ENCODE results near the gene SETX. TPM values are rescaled to one million over a fixed set of nuclear protein-coding genes. Genes with fewer than 3 reads are reported as not detected.

Gene SETX
- total and polyA plus RNA-seq, 5 donors, result 15.1 to 33.1 (median 30.1) TPM

- WGBS, result 45% methylated on average over 3 of the region's 3 CpGs
- intact Hi-C loops (cut with DNase I), result loop anchor here in 2 of 4 donors (5.0 kb wide), 3 partner anchors 67 to 477 kb away; no protein-coding TSS in a partner anchor
Observed at GRCh38 chr9:132239518-132239917, 115.3 kb downstream of the SETX start.

GRCh38 chr9:132238992-132239391, 115.8 kb downstream of the SETX start:
- 58% methylated on average over 19 of the region's 19 CpGs for WGBS
- ATAC-seq, result no peak
- no peak for DNase-seq
- H3K27me3 ChIP-seq (ENCODE audit: control insufficient read depth, insufficient read depth), result no peaks in the 10 kb centered on the region
- intact Hi-C loops (cut with DNase I), result loop anchor here in 2 of 4 donors (5.0 kb wide), 3 partner anchors 67 to 477 kb away; no protein-coding TSS in a partner anchor
- H3K9me3 ChIP-seq (ENCODE audit: control insufficient read depth, low read length), result no peaks in the 10 kb centered on the region
- H3K27ac ChIP-seq (ENCODE audit: low read length), result no peak overlapping the region
- H3K4me3 ChIP-seq (ENCODE audit: low read length), result no peak overlapping the region
- no peaks in the 10 kb centered on the region for H3K4me1 ChIP-seq (ENCODE audit: control insufficient read depth, insufficient read depth, low read length)

More at GRCh38 chr9:132239518-132239917, 115.3 kb downstream of the SETX start:
- Histone ChIP-seq H3K4me3 (ENCODE audit: low read length) (no peak overlapping the region), H3K9me3 (ENCODE audit: control insufficient read depth, low read length) (no peaks in the 10 kb centered on the region), H3K4me1 (ENCODE audit: control insufficient read depth, insufficient read depth, low read length) (no peaks in the 10 kb centered on the region), H3K27ac (ENCODE audit: low read length) (no peak overlapping the region), H3K27me3 (ENCODE audit: control insufficient read depth, insufficient read depth) (no peaks in the 10 kb centered on the region)
- ATAC-seq (no peak), DNase-seq (no peak)

GRCh38 chr9:132238026-132238972, 116.5 kb downstream of the SETX start:
- H3K27me3 ChIP-seq (ENCODE audit: control insufficient read depth, insufficient read depth), result no peaks in the 10 kb centered on the region
- no peaks in the 10 kb centered on the region for H3K4me1 ChIP-seq (ENCODE audit: control insufficient read depth, insufficient read depth, low read length)
- 82% methylated on average over 22 of the region's 22 CpGs for WGBS
- H3K9me3 ChIP-seq (ENCODE audit: control insufficient read depth, low read length), result no peaks in the 10 kb centered on the region
- ATAC-seq (no peak), DNase-seq (no peak)
- no peak overlapping the region for H3K27ac ChIP-seq (ENCODE audit: low read length)
- intact Hi-C loops (cut with DNase I), result loop anchor here in 2 of 4 donors (5.0 kb wide), 3 partner anchors 66 to 476 kb away; no protein-coding TSS in a partner anchor
- no peak overlapping the region for H3K4me3 ChIP-seq (ENCODE audit: low read length)

- H3K4me1 ChIP-seq (ENCODE audit: control insufficient read depth, insufficient read depth, low read length), result no peaks in the 10 kb centered on the region
- no peak overlapping the region for H3K4me3 ChIP-seq (ENCODE audit: low read length)
- no peak overlapping the region for H3K27ac ChIP-seq (ENCODE audit: low read length)
- DNase-seq (no peak), ATAC-seq (no peak)
- H3K27me3 ChIP-seq (ENCODE audit: control insufficient read depth, insufficient read depth), result no peaks in the 10 kb centered on the region
- intact Hi-C loops (cut with DNase I), result loop anchor here in 2 of 4 donors (5.0 kb wide), 3 partner anchors 65 to 475 kb away; no protein-coding TSS in a partner anchor
- WGBS, result 63% methylated on average over 9 of the region's 9 CpGs
- no peaks in the 10 kb centered on the region for H3K9me3 ChIP-seq (ENCODE audit: control insufficient read depth, low read length)
Observed at GRCh38 chr9:132237481-132237880, 117.3 kb downstream of the SETX start.

GRCh38 chr9:132236662-132237311, 118.0 kb downstream of the SETX start:
- no peak for DNase-seq
- Histone ChIP-seq H3K27me3 (ENCODE audit: control insufficient read depth, insufficient read depth) (no peaks in the 10 kb centered on the region), H3K27ac (ENCODE audit: low read length) (no peak overlapping the region), H3K9me3 (ENCODE audit: control insufficient read depth, low read length) (no peaks in the 10 kb centered on the region), H3K4me3 (ENCODE audit: low read length) (no peak overlapping the region), H3K4me1 (ENCODE audit: control insufficient read depth, insufficient read depth, low read length) (no peaks in the 10 kb centered on the region)
- 43% methylated on average over 18 of the region's 18 CpGs for WGBS
- ATAC-seq, result no peak
- intact Hi-C loops (cut with DNase I), result loop anchor here in 2 of 4 donors (5.0 kb wide), 3 partner anchors 64 to 474 kb away; no protein-coding TSS in a partner anchor

DNA sequence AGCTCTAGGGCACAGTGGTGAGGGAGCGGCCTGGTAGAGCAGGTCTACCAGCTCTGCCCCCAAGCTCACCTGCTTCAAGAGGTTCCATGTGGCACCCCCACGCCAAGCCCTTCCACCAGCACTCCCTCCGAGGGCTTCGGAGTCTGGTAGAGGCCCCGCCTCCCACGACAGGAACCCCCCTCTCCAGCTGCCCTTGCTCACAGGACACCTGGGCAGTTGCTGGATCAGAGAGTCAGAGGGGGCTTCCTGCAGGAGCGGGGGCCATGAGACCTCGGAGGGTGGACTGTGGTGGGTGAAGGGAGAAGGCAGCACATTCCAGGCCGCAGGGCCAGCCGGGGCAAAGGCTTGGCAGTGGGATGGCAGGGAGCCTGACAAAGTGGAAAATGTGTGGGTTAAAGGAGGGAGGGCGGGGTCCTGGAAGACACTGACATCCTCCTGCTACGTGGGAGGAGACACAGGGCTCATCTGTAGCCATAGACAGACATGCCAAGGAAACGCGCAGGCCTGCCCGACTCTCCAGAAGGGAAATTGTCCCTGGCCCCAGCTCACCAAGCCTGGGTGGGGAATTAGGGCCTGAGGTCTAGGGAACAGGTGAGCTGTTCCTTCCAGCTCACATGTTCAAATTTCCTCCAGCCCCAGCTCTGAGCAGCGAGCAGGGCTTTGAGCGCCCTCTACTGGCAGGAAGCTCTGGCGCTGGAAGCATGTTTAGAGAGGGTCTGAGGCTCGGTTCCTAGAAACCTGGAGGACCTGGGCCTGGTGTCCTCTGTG, 118.7 kb downstream of the SETX start:
- peaks cover 2% of the 10 kb centered on the region for H3K4me1 ChIP-seq (ENCODE audit: control insufficient read depth, insufficient read depth, low read length)
- no peaks in the 10 kb centered on the region for H3K9me3 ChIP-seq (ENCODE audit: control insufficient read depth, low read length)
- intact Hi-C loops (cut with DNase I), result loop anchor here in 2 of 4 donors (5.0 kb wide), 3 partner anchors 64 to 474 kb away; no protein-coding TSS in a partner anchor
- ATAC-seq (no peak), DNase-seq (peak; percentile 75 to 91 (median 89))
- H3K27ac ChIP-seq (ENCODE audit: low read length), result no peak overlapping the region
- no peaks in the 10 kb centered on the region for H3K27me3 ChIP-seq (ENCODE audit: control insufficient read depth, insufficient read depth)
- no peak overlapping the region for H3K4me3 ChIP-seq (ENCODE audit: low read length)
- 42% methylated on average over 19 of the region's 19 CpGs for WGBS

GRCh38 chr9:132235125-132235524, 119.7 kb downstream of the SETX start:
- Histone ChIP-seq H3K9me3 (ENCODE audit: control insufficient read depth, low read length) (no peaks in the 10 kb centered on the region), H3K27me3 (ENCODE audit: control insufficient read depth, insufficient read depth) (no peaks in the 10 kb centered on the region), H3K4me1 (ENCODE audit: control insufficient read depth, insufficient read depth, low read length) (peaks cover 2% of the 10 kb centered on the region), H3K4me3 (ENCODE audit: low read length) (no peak overlapping the region), H3K27ac (ENCODE audit: low read length) (no peak overlapping the region)
- intact Hi-C loops (cut with DNase I), result loop anchor here in 2 of 4 donors (5.0 kb wide), 3 partner anchors 63 to 473 kb away; no protein-coding TSS in a partner anchor
- no peak for DNase-seq
- no peak for ATAC-seq
- WGBS, result 78% methylated on average over 9 of the region's 9 CpGs

DNA sequence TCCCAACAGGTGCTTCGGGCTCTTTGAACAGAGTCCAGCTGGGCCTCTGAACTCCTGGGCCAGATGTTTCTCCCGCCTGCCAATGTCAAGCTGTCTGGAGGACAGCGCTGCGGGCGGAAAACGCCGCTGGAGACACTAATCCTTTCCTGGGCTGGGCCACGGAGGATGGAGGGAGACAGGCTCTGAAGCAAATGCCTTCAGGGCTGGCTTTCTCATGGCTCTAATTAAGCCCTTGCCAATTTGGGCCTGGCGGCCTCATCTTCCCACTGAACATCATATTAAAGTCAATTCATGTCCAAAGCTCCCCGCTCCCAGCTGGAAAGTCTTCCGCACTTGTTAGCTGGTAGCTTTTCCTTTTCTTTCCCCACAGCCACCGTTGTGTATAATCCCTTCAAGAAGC, 120.3 kb downstream of the SETX start:
- no peak overlapping the region for H3K4me3 ChIP-seq (ENCODE audit: low read length)
- 63% methylated on average over 12 of the region's 12 CpGs for WGBS
- peaks cover 2% of the 10 kb centered on the region for H3K4me1 ChIP-seq (ENCODE audit: control insufficient read depth, insufficient read depth, low read length)
- no peak for DNase-seq
- intact Hi-C loops (cut with DNase I), result no loop called here
- H3K27me3 ChIP-seq (ENCODE audit: control insufficient read depth, insufficient read depth), result no peaks in the 10 kb centered on the region
- no peaks in the 10 kb centered on the region for H3K9me3 ChIP-seq (ENCODE audit: control insufficient read depth, low read length)
- no peak overlapping the region for H3K27ac ChIP-seq (ENCODE audit: low read length)
- no peak for ATAC-seq

GRCh38 chr9:132233138-132233537, 121.6 kb downstream of the SETX start:
- 52% methylated on average over 3 of the region's 3 CpGs for WGBS
- no peak for ATAC-seq
- no peak for DNase-seq
- peaks cover 2% of the 10 kb centered on the region for H3K4me1 ChIP-seq (ENCODE audit: control insufficient read depth, insufficient read depth, low read length)
- intact Hi-C loops (cut with DNase I), result no loop called here
- no peaks in the 10 kb centered on the region for H3K27me3 ChIP-seq (ENCODE audit: control insufficient read depth, insufficient read depth)
- no peaks in the 10 kb centered on the region for H3K9me3 ChIP-seq (ENCODE audit: control insufficient read depth, low read length)
- H3K27ac ChIP-seq (ENCODE audit: low read length), result no peak overlapping the region
- no peak overlapping the region for H3K4me3 ChIP-seq (ENCODE audit: low read length)

- ATAC-seq (no peak), DNase-seq (no peak)
- Histone ChIP-seq H3K4me3 (ENCODE audit: low read length) (no peak overlapping the region), H3K4me1 (ENCODE audit: control insufficient read depth, insufficient read depth, low read length) (peaks cover 2% of the 10 kb centered on the region), H3K27me3 (ENCODE audit: control insufficient read depth, insufficient read depth) (no peaks in the 10 kb centered on the region), H3K27ac (ENCODE audit: low read length) (no peak overlapping the region), H3K9me3 (ENCODE audit: control insufficient read depth, low read length) (no peaks in the 10 kb centered on the region)
- intact Hi-C loops (cut with DNase I), result no loop called here
- 83% methylated on average over 3 of the region's 3 CpGs for WGBS
Observed at GRCh38 chr9:132232522-132232921, 122.3 kb downstream of the SETX start.

All from right cardiac atrium (tissue), 5 donors.